Cardiac fibroblast (primary cell): ENCODE measurements around the gene CPSF3.
A peak's percentile ranks its signal among the peaks of the same experiment; 100 is the strongest.

Source experiments
- DNase-seq, 2 donors: peaks; one replicate each; pipeline versions ENCODE4 v3.0.0 to v3.0.0-alpha.2; 2010; ENCODE audit warnings: low read depth in 2 of 2
- H3K4me3 ChIP-seq, 2 donors: replicated peaks in 1 of 2; 1 replicate in 1 of 2; 2 replicates in 1 of 2; pipeline ENCODE4 v1.5.1; 2011; ENCODE audit warnings: low read depth in 2 of 2, low read length in 2 of 2, mild to moderate bottlenecking in 2 of 2, moderate library complexity in 1 of 2
- CTCF ChIP-seq: IDR thresholded peaks from one replicate; pipeline ENCODE4 v1.5.1; 2011; ENCODE audit warnings: low read depth, mild to moderate bottlenecking, low read length, inconsistent platforms

Gene CPSF3

GRCh38 chr2:9419541-9419940, 3.9 kb upstream of the CPSF3 start:
- no peak for DNase-seq
- H3K4me3 ChIP-seq: no peak overlapping the region
- TF ChIP-seq CTCF: no peak

- no peak for DNase-seq
- H3K4me3 ChIP-seq: no peak overlapping the region
- no peak for TF ChIP-seq CTCF
Observed at GRCh38 chr2:9420495-9420894, 3.0 kb upstream of the CPSF3 start.

- peak overlapping the region; percentile 93 to 95 for H3K4me3 ChIP-seq
- no peak for TF ChIP-seq CTCF
- peak; percentile 25 to 45 for DNase-seq
Observed at GRCh38 chr2:9422321-9423099, 944 bp upstream of the CPSF3 start.

DNA sequence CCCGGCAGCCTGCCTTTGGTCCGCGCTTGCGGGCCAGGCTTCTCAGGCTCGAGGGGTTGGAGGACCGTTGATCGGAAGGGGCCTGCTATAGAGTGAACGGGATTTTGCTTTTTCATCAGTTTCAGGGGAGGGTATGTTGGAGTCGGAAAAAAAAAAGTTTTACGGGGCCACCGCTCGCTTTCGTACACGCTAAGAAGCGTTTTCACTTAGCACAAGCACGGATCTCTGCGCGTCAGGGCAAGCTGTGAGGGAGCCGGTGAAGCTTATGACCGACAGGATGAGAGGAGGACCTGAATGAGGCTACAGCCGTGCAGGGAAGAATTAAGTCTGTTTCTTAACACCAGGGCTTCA, 443 bp downstream of the CPSF3 start:
- peak; percentile 40 for DNase-seq
- no peak for TF ChIP-seq CTCF
- H3K4me3 ChIP-seq: peak overlapping the region; percentile 93 to 95

- no peak for DNase-seq
- no peak for TF ChIP-seq CTCF
- peak overlapping the region; percentile 93 to 95 for H3K4me3 ChIP-seq
Observed at GRCh38 chr2:9424447-9425164, 1.2 kb downstream of the CPSF3 start.

DNA sequence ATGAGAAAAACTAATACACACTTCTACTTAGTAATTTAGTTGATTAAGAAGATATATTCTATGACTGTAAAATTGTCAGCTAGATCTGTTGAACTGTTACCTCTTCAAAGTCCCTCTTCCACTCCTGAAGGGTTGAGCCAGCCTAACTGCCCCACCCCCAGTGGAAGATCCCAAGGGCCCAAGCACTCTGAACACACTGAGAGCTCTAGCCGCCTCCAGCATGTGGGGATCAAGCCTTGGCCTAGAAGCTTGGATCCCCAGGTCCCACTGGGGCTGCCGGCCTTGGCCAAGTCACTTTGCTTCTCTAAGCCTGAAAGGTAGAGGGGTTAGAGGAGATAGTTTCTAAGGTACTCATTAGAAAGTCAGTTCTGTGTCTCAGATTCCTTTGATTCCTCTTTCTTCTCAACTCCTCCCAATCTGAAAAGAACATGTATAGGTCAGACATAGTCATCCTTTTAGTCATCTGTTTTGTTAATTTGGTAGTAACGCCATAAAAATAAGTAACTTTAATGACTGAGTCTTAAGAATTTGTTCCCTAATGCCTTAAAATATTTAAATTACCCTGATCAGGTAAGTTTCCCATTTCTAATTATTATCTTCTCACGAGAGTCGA, 5.6 kb downstream of the CPSF3 start:
- no peak overlapping the region for H3K4me3 ChIP-seq
- no peak for TF ChIP-seq CTCF
- DNase-seq: peak in 1 of 2 donors; percentile 45
